Gastrocnemius medialis (tissue), 4 donors: Measurements from ENCODE around the gene MCRIP2. TPM values are rescaled to one million over a fixed set of nuclear protein-coding genes. Genes with fewer than 3 reads are reported as not detected.

Experiments
- ATAC-seq, 2 donors: fragments of 150-250 bp; one replicate each; pipeline ENCODE4 v1.9.1; 2016
- DNase-seq, 2 donors: peaks; one replicate each; pipeline ENCODE4 v3.0.0-alpha.2; 2019
- H3K27ac ChIP-seq, 4 donors: fragments of 200-600 bp; sonication (generic); 1 replicate in 1 of 4; 2 replicates in 3 of 4; pipeline ENCODE4 v1.5.1; 2016 to 2018; ENCODE audit warnings: mild to moderate bottlenecking in 2 of 4, moderate library complexity in 1 of 4
- H3K27me3 ChIP-seq, 3 donors: fragments of 200-600 bp; sonication (generic) in 2 of 3; 1 replicate in 1 of 3; 2 replicates in 2 of 3; pipeline versions ENCODE4 v1.5.1 to v1.6.0; 2016 to 2019; ENCODE audit warnings: mild to moderate bottlenecking in 1 of 3, moderate library complexity in 1 of 3
- H3K36me3 ChIP-seq, 2 donors: fragments of 200-600 bp; sonication (generic) in 1 of 2; one replicate each; pipeline ENCODE4 v1.5.1; 2017 to 2018
- H3K4me1 ChIP-seq, 2 donors: fragments of 200-600 bp; sonication (generic) in 1 of 2; one replicate each; pipeline ENCODE4 v1.5.1; 2016 to 2017; ENCODE audit warnings: mild to moderate bottlenecking in 2 of 2
- H3K4me3 ChIP-seq, 4 donors: fragments of 200-600 bp; sonication (generic) in 3 of 4; 1 replicate in 1 of 4; 2 replicates in 3 of 4; pipeline ENCODE4 v1.5.1; 2016 to 2019; ENCODE audit warnings: mild to moderate bottlenecking in 2 of 4
- H3K9me3 ChIP-seq, 3 donors: fragments of 200-600 bp; sonication (generic) in 2 of 3; 1 replicate in 1 of 3; 2 replicates in 2 of 3; pipeline ENCODE4 v1.5.1; 2016 to 2019
- POLR2A ChIP-seq, 2 donors: fragments of 450-650 bp; IDR thresholded peaks; one replicate each; pipeline ENCODE4 v1.6.1; 2017; ENCODE audit warnings: antibody characterized with exemption in 2 of 2, mild to moderate bottlenecking in 2 of 2, moderate library complexity in 2 of 2
- in situ Hi-C, 4 donors: fragments of 200-750 bp; cut with MboI; loops; one replicate each; pipeline versions ENCODE4 v1.15.0 to v1.8.0; 2017; ENCODE audit warnings: low sequenced_read_pairs in 4 of 4
- intact Hi-C: fragments of 100-400 bp; cut with DNase I; formaldehyde crosslinking; loops from one replicate; pipeline ENCODE4 v1.15.1; 2023; ENCODE audit warnings: low total_unique reads
- total RNA-seq, 4 donors: library from RNA; depleted of rRNA; stranded (reverse); fragments of >200 nt; gene quantifications; one replicate each; pipeline versions ENCODE4 v1.1.0 to v1.2.3, GENCODE V29; 2016
- TF ChIP-seq, protein P1 (sequence below), 5 experiments: fragments of 450-650 bp in 3 of 5; fragments of 200-600 bp in 2 of 5; sonication (generic) in 2 of 5; IDR thresholded peaks in 4 of 5; conservative IDR thresholded peaks in 1 of 5; 1 replicate in 4 of 5; 2 replicates in 1 of 5; pipeline ENCODE4 v1.5.1; 2016 to 2019; ENCODE audit warnings: antibody characterized with exemption in 5 of 5, mild to moderate bottlenecking in 3 of 5, moderate library complexity in 3 of 5

MCRIP2 gene
- total RNA-seq, 4 donors from 2014 or later: 59.6 to 155 (median 114) TPM

GRCh38 chr16:634051-634670 lies 7.5 kb upstream of the MCRIP2 start:
- Histone ChIP-seq H3K4me3 (no peak overlapping the region), H3K4me1 (peaks cover 23 to 28% of the 10 kb centered on the region in 2 donors), H3K36me3 (peaks cover 0 to 8% of the 10 kb centered on the region in 2 donors), H3K27ac (no peak overlapping the region), H3K27me3 (no peaks in the 10 kb centered on the region), H3K9me3 (no peaks in the 10 kb centered on the region)
- no peak for TF ChIP-seq POLR2A (IDR thresholded peaks at IDR 0.05)
- TF ChIP-seq, protein P1, sequence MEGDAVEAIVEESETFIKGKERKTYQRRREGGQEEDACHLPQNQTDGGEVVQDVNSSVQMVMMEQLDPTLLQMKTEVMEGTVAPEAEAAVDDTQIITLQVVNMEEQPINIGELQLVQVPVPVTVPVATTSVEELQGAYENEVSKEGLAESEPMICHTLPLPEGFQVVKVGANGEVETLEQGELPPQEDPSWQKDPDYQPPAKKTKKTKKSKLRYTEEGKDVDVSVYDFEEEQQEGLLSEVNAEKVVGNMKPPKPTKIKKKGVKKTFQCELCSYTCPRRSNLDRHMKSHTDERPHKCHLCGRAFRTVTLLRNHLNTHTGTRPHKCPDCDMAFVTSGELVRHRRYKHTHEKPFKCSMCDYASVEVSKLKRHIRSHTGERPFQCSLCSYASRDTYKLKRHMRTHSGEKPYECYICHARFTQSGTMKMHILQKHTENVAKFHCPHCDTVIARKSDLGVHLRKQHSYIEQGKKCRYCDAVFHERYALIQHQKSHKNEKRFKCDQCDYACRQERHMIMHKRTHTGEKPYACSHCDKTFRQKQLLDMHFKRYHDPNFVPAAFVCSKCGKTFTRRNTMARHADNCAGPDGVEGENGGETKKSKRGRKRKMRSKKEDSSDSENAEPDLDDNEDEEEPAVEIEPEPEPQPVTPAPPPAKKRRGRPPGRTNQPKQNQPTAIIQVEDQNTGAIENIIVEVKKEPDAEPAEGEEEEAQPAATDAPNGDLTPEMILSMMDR (IDR thresholded peaks at IDR 0.05 in 4 of 5, conservative IDR thresholded peaks at IDR 0.05 in 1 of 5): no peak
- intact Hi-C loops: no loop called here
- DNase-seq (no peak), ATAC-seq (no peak)
- in situ Hi-C loops: no loop called here

GRCh38 chr16:634996-635395 lies 6.6 kb upstream of the MCRIP2 start:
- no peaks in the 10 kb centered on the region for H3K27me3 ChIP-seq
- DNase-seq (no peak), ATAC-seq (no peak)
- H3K27ac ChIP-seq: peak overlapping the region in 1 of 4 donors; percentile 97
- peaks cover 0 to 8% of the 10 kb centered on the region in 2 donors for H3K36me3 ChIP-seq
- peaks cover 18 to 24% of the 10 kb centered on the region in 2 donors for H3K4me1 ChIP-seq
- H3K9me3 ChIP-seq: no peaks in the 10 kb centered on the region
- TF ChIP-seq POLR2A (IDR thresholded peaks at IDR 0.05): no peak
- TF ChIP-seq, protein P1 (IDR thresholded peaks at IDR 0.05 in 4 of 5, conservative IDR thresholded peaks at IDR 0.05 in 1 of 5): no peak
- H3K4me3 ChIP-seq: peak overlapping the region in 2 of 4 donors; percentile 81 to 98
- intact Hi-C loops (no loop called here), in situ Hi-C loops (no loop called here)

DNA sequence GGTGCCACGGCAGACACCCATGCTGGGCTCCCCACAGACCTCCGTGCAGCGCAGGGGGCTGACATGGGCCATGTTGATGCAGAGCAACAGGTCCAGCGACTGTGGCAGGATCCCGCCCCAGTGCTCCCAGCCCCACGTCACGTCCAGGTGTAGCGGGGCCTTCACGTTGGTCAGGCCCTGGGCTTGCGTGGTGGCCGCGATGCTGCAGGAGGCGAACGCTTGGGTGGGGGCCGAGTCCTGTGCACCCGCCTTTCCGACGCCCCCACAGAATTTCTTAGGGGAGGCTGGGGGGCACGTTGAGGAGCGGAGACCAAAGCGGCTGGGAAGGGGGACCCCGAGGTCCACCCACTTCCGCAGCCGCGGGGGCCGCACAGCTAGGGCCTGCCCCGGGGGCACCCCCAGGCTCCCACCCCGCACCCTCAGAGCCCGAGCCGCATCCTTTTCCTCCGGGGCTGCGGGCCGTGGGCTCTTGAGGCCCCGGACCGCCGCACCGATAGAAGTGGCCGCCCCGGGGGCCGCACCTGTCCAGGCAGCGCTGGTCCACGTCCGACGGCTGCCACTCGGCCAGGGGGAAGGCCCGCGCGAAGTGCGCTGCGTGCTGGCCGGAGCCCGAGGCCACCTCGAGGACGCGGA lies 5.9 kb upstream of the MCRIP2 start:
- peaks cover 17 to 24% of the 10 kb centered on the region in 2 donors for H3K4me1 ChIP-seq
- H3K9me3 ChIP-seq: no peaks in the 10 kb centered on the region
- in situ Hi-C loops (no loop called here), intact Hi-C loops (loop anchor here (2.0 kb wide), 1 partner anchor 109 kb away; the partner anchor contains the start of gene CAPN15)
- H3K27me3 ChIP-seq: no peaks in the 10 kb centered on the region
- no peak for DNase-seq
- peaks cover 0 to 8% of the 10 kb centered on the region in 2 donors for H3K36me3 ChIP-seq
- TF ChIP-seq, protein P1 (IDR thresholded peaks at IDR 0.05 in 4 of 5, conservative IDR thresholded peaks at IDR 0.05 in 1 of 5): peak in 1 of 5 experiments; percentile 18
- TF ChIP-seq POLR2A (IDR thresholded peaks at IDR 0.05): no peak
- no peak for ATAC-seq
- peak overlapping the region; percentile 81 to 98 (median 96) for H3K4me3 ChIP-seq
- peak overlapping the region; percentile 94 to 100 (median 98) for H3K27ac ChIP-seq

GRCh38 chr16:636206-637080 lies 5.2 kb upstream of the MCRIP2 start, which contains the start of gene METTL26:
METTL26 (minus strand) TSS chr16:636305; CDS start chr16:636290, 15 bp downstream.
- peak; percentile 94 to 97 for DNase-seq
- Histone ChIP-seq H3K36me3 (peaks cover 0 to 8% of the 10 kb centered on the region in 2 donors), H3K27ac (peak within 1 kb of the TSS; percentile 94 to 100 (median 98)), H3K4me1 (peaks cover 11 to 24% of the 10 kb centered on the region in 2 donors), H3K4me3 (peak within 1 kb of the TSS; percentile 81 to 98 (median 96)), H3K27me3 (no peaks in the 10 kb centered on the region), H3K9me3 (no peaks in the 10 kb centered on the region)
- TF ChIP-seq, protein P1 (IDR thresholded peaks at IDR 0.05 in 4 of 5, conservative IDR thresholded peaks at IDR 0.05 in 1 of 5): no peak
- TF ChIP-seq POLR2A (IDR thresholded peaks at IDR 0.05): peak; percentile 66 to 68
- intact Hi-C loops: loop anchor here (1.0 to 2.0 kb wide), 3 partner anchors 25 to 110 kb away; partner anchors contain the start of gene CAPN15
- in situ Hi-C loops: no loop called here
- ATAC-seq: peak; percentile 86 to 89
